ENCODE data around the gene THSD1. TPM values are rescaled to one million over a fixed set of nuclear protein-coding genes. Genes with fewer than 3 reads are reported as not detected.

The THSD1 gene
- total and polyA plus RNA-seq, 10 donors = 1.6 to 13.1 (median 9.9) TPM

- Histone ChIP-seq H3K36me3 (no peaks in the 10 kb centered on the region), H3K4me3 (no peak overlapping the region), H3K27ac (no peak overlapping the region), H3K27me3 (replicated peaks in 1 of 7) (no peaks in the 10 kb centered on the region), H3K9me3 (no peaks in the 10 kb centered on the region), H3K4me1 (peaks cover 0 to 5% (median 0%) of the 10 kb centered on the region in 6 donors)
- WGBS, 5 donors = 76 to 85% (median 83%) methylated on average over 8 of the region's 8 CpGs
- TF ChIP-seq POLR2A (IDR thresholded peaks at IDR 0.05) = no peak
- no peak for DNase-seq
- intact Hi-C loops (cut with DNase I; ENCODE audit: low total_unique reads) = no loop called here
Measured at GRCh38 chr13:52393572-52394357, 12.2 kb downstream of the THSD1 start.

GRCh38 chr13:52387721-52388120 lies 18.3 kb downstream of the THSD1 start:
- H3K4me3 ChIP-seq = no peak overlapping the region
- H3K27me3 ChIP-seq (replicated peaks in 1 of 7) = no peaks in the 10 kb centered on the region
- no peak for DNase-seq
- H3K36me3 ChIP-seq = no peaks in the 10 kb centered on the region
- intact Hi-C loops (cut with DNase I; ENCODE audit: low total_unique reads) = no loop called here
- TF ChIP-seq POLR2A (IDR thresholded peaks at IDR 0.05) = no peak
- TF ChIP-seq, protein P1, sequence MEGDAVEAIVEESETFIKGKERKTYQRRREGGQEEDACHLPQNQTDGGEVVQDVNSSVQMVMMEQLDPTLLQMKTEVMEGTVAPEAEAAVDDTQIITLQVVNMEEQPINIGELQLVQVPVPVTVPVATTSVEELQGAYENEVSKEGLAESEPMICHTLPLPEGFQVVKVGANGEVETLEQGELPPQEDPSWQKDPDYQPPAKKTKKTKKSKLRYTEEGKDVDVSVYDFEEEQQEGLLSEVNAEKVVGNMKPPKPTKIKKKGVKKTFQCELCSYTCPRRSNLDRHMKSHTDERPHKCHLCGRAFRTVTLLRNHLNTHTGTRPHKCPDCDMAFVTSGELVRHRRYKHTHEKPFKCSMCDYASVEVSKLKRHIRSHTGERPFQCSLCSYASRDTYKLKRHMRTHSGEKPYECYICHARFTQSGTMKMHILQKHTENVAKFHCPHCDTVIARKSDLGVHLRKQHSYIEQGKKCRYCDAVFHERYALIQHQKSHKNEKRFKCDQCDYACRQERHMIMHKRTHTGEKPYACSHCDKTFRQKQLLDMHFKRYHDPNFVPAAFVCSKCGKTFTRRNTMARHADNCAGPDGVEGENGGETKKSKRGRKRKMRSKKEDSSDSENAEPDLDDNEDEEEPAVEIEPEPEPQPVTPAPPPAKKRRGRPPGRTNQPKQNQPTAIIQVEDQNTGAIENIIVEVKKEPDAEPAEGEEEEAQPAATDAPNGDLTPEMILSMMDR (IDR thresholded peaks at IDR 0.05 in 8 of 11, conservative IDR thresholded peaks at IDR 0.05 in 3 of 11) = no peak
- TF ChIP-seq POLR2AphosphoS5 (IDR thresholded peaks at IDR 0.05) = no peak
- no peak overlapping the region for H3K27ac ChIP-seq
- peaks cover 0 to 4% (median 0%) of the 10 kb centered on the region in 6 donors for H3K4me1 ChIP-seq
- H3K9me3 ChIP-seq = peaks cover 0 to 11% (median 0%) of the 10 kb centered on the region in 8 donors

DNA sequence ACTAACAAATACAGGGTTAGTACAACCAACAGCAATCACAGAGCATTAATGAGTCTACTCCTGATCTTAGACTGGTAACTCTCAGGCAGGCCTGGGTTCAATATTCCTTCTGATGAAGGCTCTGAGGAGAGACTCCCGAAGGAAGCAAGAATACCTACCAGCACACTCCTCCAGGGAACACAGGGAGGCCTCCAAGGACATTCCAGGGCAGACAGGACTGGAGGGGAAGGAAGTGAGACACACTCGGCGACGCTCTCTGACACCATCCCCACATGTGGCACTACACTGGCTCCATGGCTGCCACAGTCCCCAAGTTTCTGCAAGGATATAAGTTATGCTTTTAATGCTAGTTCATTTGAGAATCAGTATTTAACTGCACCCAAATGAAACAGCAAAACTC lies 20.1 kb downstream of the THSD1 start:
- Histone ChIP-seq H3K36me3 (no peaks in the 10 kb centered on the region), H3K4me1 (peaks cover 0 to 4% (median 0%) of the 10 kb centered on the region in 6 donors), H3K4me3 (no peak overlapping the region), H3K27me3 (replicated peaks in 1 of 7) (no peaks in the 10 kb centered on the region), H3K27ac (no peak overlapping the region), H3K9me3 (peaks cover 0 to 11% (median 0%) of the 10 kb centered on the region in 8 donors)
- WGBS, 5 donors = 67 to 84% (median 68%) methylated on average over 3 to 4 of the region's 4 CpGs
- no peak for DNase-seq
- TF ChIP-seq, protein P1 (IDR thresholded peaks at IDR 0.05 in 8 of 11, conservative IDR thresholded peaks at IDR 0.05 in 3 of 11) = no peak
- TF ChIP-seq POLR2AphosphoS5 (IDR thresholded peaks at IDR 0.05) = no peak
- TF ChIP-seq POLR2A (IDR thresholded peaks at IDR 0.05) = no peak
- intact Hi-C loops (cut with DNase I; ENCODE audit: low total_unique reads) = no loop called here

GRCh38 chr13:52383366-52383765 lies 22.6 kb downstream of the THSD1 start:
- TF ChIP-seq POLR2AphosphoS5 (IDR thresholded peaks at IDR 0.05) = no peak
- TF ChIP-seq, protein P1 (IDR thresholded peaks at IDR 0.05 in 8 of 11, conservative IDR thresholded peaks at IDR 0.05 in 3 of 11) = no peak
- no peak for TF ChIP-seq POLR2A (IDR thresholded peaks at IDR 0.05)
- H3K36me3 ChIP-seq = peaks cover 0 to 2% (median under 1%) of the 10 kb centered on the region in 6 donors
- peaks cover 0 to 4% (median 0%) of the 10 kb centered on the region in 6 donors for H3K4me1 ChIP-seq
- DNase-seq = no peak
- H3K27me3 ChIP-seq (replicated peaks in 1 of 7) = no peaks in the 10 kb centered on the region
- H3K27ac ChIP-seq = no peak overlapping the region
- peaks cover 0 to 10% (median 0%) of the 10 kb centered on the region in 8 donors for H3K9me3 ChIP-seq
- intact Hi-C loops (cut with DNase I; ENCODE audit: low total_unique reads) = no loop called here
- 59 to 78% (median 60%) methylated on average over 1 of the region's 1 CpG for WGBS, 5 donors
- H3K4me3 ChIP-seq = no peak overlapping the region
